ENCODE measurements around the gene SNAP29. TPM values are rescaled to one million over a fixed set of nuclear protein-coding genes. Genes with fewer than 3 reads are reported as not detected.
"Not testable (repeated sequence)": the region's sequence is repeated elsewhere in the genome, so short reads cannot be mapped to it uniquely, and the experiment has no call there.

The SNAP29 gene
- total RNA-seq, 4 donors from 2014 or later = 19.1 to 29.8 (median 22.8) TPM

GRCh38 chr22:20818471-20818870, 40.3 kb upstream of the SNAP29 start:
- Histone ChIP-seq H3K36me3 (peaks cover 68% of the 10 kb centered on the region), H3K4me1 (no peaks in the 10 kb centered on the region), H3K9me3 (no peaks in the 10 kb centered on the region), H3K27ac (no peak overlapping the region), H3K4me3 (no peak overlapping the region), H3K27me3 (no peaks in the 10 kb centered on the region)
- no peak for DNase-seq (ENCODE audit: low spot score in 2 of 2)
- whole genome bisulfite sequencing = 86% methylated on average over 3 of the region's 3 CpGs
- TF ChIP-seq POLR2A (IDR thresholded peaks at IDR 0.05) (no peak), CTCF (IDR thresholded peaks at IDR 0.05) (no peak), EP300 (IDR thresholded peaks at IDR 0.05) (no peak), POLR2AphosphoS5 (IDR thresholded peaks at IDR 0.05) (no peak)

GRCh38 chr22:20819471-20819870, 39.3 kb upstream of the SNAP29 start:
- no peak for TF ChIP-seq CTCF (IDR thresholded peaks at IDR 0.05)
- TF ChIP-seq POLR2A (IDR thresholded peaks at IDR 0.05) = no peak
- no peak for TF ChIP-seq EP300 (IDR thresholded peaks at IDR 0.05)
- no peak for TF ChIP-seq POLR2AphosphoS5 (IDR thresholded peaks at IDR 0.05)
- 93% methylated on average over 9 of the region's 9 CpGs for WGBS
- no peak for DNase-seq (ENCODE audit: low spot score in 2 of 2)
- Histone ChIP-seq H3K27ac (no peak overlapping the region), H3K27me3 (no peaks in the 10 kb centered on the region), H3K9me3 (no peaks in the 10 kb centered on the region), H3K4me3 (no peak overlapping the region), H3K36me3 (peaks cover 70% of the 10 kb centered on the region), H3K4me1 (no peaks in the 10 kb centered on the region)

GRCh38 chr22:20821717-20822239, 37.0 kb upstream of the SNAP29 start:
- H3K27ac ChIP-seq; H3K4me1 ChIP-seq; H3K4me3 ChIP-seq; H3K27me3 ChIP-seq; H3K9me3 ChIP-seq; DNase-seq (ENCODE audit: low spot score in 2 of 2): not testable (repeated sequence)
- peaks cover 62% of the 10 kb centered on the region for H3K36me3 ChIP-seq
- 93% methylated on average over 8 of the region's 8 CpGs for WGBS

- H3K4me1 ChIP-seq = no peaks in the 10 kb centered on the region
- no peak overlapping the region for H3K4me3 ChIP-seq
- no peaks in the 10 kb centered on the region for H3K27me3 ChIP-seq
- DNase-seq (ENCODE audit: low spot score in 2 of 2) = no peak
- 97% methylated on average over 5 of the region's 5 CpGs for WGBS
- TF ChIP-seq POLR2A (IDR thresholded peaks at IDR 0.05) (no peak), CTCF (IDR thresholded peaks at IDR 0.05) (no peak), POLR2AphosphoS5 (IDR thresholded peaks at IDR 0.05) (no peak), EP300 (IDR thresholded peaks at IDR 0.05) (no peak)
- H3K27ac ChIP-seq = no peak overlapping the region
- peaks cover 61% of the 10 kb centered on the region for H3K36me3 ChIP-seq
- H3K9me3 ChIP-seq = no peaks in the 10 kb centered on the region
Measured at GRCh38 chr22:20822240-20822639, 36.6 kb upstream of the SNAP29 start.

- H3K36me3 ChIP-seq = peaks cover 59% of the 10 kb centered on the region
Measured at GRCh38 chr22:20823264-20823663, 35.5 kb upstream of the SNAP29 start.

GRCh38 chr22:20825216-20825615, 33.6 kb upstream of the SNAP29 start:
- not testable (repeated sequence) for H3K4me3 ChIP-seq; H3K4me1 ChIP-seq; H3K27me3 ChIP-seq; H3K9me3 ChIP-seq; H3K27ac ChIP-seq; DNase-seq (ENCODE audit: low spot score in 2 of 2)
- peaks cover 55% of the 10 kb centered on the region for H3K36me3 ChIP-seq
- WGBS = 98% methylated on average over 4 of the region's 4 CpGs

More at GRCh38 chr22:20823264-20823663, 35.5 kb upstream of the SNAP29 start:
- Histone ChIP-seq H3K27ac (no peak overlapping the region), H3K4me3 (no peak overlapping the region), H3K27me3 (no peaks in the 10 kb centered on the region), H3K9me3 (no peaks in the 10 kb centered on the region), H3K4me1 (no peaks in the 10 kb centered on the region)
- no peak for TF ChIP-seq POLR2A (IDR thresholded peaks at IDR 0.05)
- TF ChIP-seq POLR2AphosphoS5 (IDR thresholded peaks at IDR 0.05) = no peak
- no peak for TF ChIP-seq CTCF (IDR thresholded peaks at IDR 0.05)
- no peak for TF ChIP-seq EP300 (IDR thresholded peaks at IDR 0.05)
- 98% methylated on average over 1 of the region's 1 CpG for WGBS
- no peak for DNase-seq (ENCODE audit: low spot score in 2 of 2)

Data from suprapubic skin (tissue), 4 donors.